Lung (tissue), 12 donors: Measurements from ENCODE around the gene CD33. TPM values are rescaled to one million over a fixed set of nuclear protein-coding genes. Genes with fewer than 3 reads are reported as not detected.
A peak's percentile ranks its signal among the peaks of the same experiment; 100 is the strongest.

Experiments used
- ATAC-seq: fragments of 200-7000 bp; cut with Tn5 transposase; one replicate; pipeline ENCODE4 v1.9.1; 2020; ENCODE audit warnings: moderate number of reproducible peaks; ENCODE audit not compliant: insufficient read depth, low FRiP score
- DNase-seq, 3 donors: peaks; one replicate each; pipeline ENCODE4 v3.0.0-alpha.2; 2013 to 2017
- H3K27ac ChIP-seq, 2 donors: one replicate each; pipeline ENCODE4 v1.5.1; 2013; ENCODE audit warnings: mild to moderate bottlenecking in 2 of 2, moderate library complexity in 2 of 2, control low read depth in 1 of 2, inconsistent platforms in 1 of 2, low read depth in 1 of 2, low read length in 1 of 2
- H3K27me3 ChIP-seq, 3 donors: one replicate each; pipeline ENCODE4 v1.5.1; 2013; ENCODE audit warnings: low read length in 2 of 3; ENCODE audit not compliant: control insufficient read depth in 3 of 3, insufficient read depth in 3 of 3
- H3K36me3 ChIP-seq, 4 donors: one replicate each; pipeline ENCODE4 v1.5.1; 2013; ENCODE audit warnings: low read length in 4 of 4, mild to moderate bottlenecking in 1 of 4, moderate library complexity in 1 of 4; ENCODE audit not compliant: control insufficient read depth in 4 of 4, insufficient read depth in 4 of 4
- H3K4me1 ChIP-seq, 5 donors: one replicate each; pipeline ENCODE4 v1.5.1; 2013; ENCODE audit warnings: low read length in 5 of 5, mild to moderate bottlenecking in 2 of 5, moderate library complexity in 1 of 5; ENCODE audit not compliant: control insufficient read depth in 5 of 5, insufficient read depth in 5 of 5
- H3K4me3 ChIP-seq: one replicate; pipeline ENCODE4 v1.5.1; 2013; ENCODE audit warnings: mild to moderate bottlenecking, control low read depth, moderate library complexity
- H3K9ac ChIP-seq, 2 donors: one replicate each; pipeline ENCODE4 v1.5.1; 2013; ENCODE audit warnings: low read length in 2 of 2, control low read depth in 1 of 2; ENCODE audit not compliant: insufficient read depth in 1 of 2
- H3K9me3 ChIP-seq, 4 donors: one replicate each; pipeline ENCODE4 v1.5.1; 2013; ENCODE audit warnings: low read length in 3 of 4, mild to moderate bottlenecking in 1 of 4, moderate library complexity in 1 of 4; ENCODE audit not compliant: control insufficient read depth in 4 of 4, insufficient read depth in 3 of 4
- WGBS, 2 donors: extraction: QIAGEN DNeasy Blood & Tissue Kit; methylation state at CpG; one replicate each; pipeline ENCODE4 v1.1.7; 2013; 5-methylcytosine and 5-hydroxymethylcytosine counted together
- polyA plus RNA-seq, 2 donors: library from polyadenylated mRNA; stranded (reverse); fragments of 200-250 nt; gene quantifications; one replicate each; pipeline ENCODE4 v1.2.1, GENCODE V29; 2013
- total RNA-seq, 2 donors: library from RNA; depleted of rRNA in 1 of 2; stranded (reverse); fragments of >200 nt in 1 of 2; gene quantifications; one replicate each; pipeline ENCODE4 v1.2.1, GENCODE V29; 2014 to 2021
- TF ChIP-seq, protein P1 (sequence below): IDR thresholded peaks from 2 replicates; pipeline ENCODE4 v1.5.1; 2012; ENCODE audit warnings: mild to moderate bottlenecking; ENCODE audit errors: control extremely low read depth, extremely low read depth
- donor health status: control.
- donor health status: control.
- donor health status: Bipolar disorder and iron deficiency.
- donor health status: healthy.
- donor health status: DM: yes; HTN: yes; CAD: no.

Gene CD33
- total and polyA plus RNA-seq, 4 donors, result 7.0 to 40.2 (median 16.8) TPM

DNA sequence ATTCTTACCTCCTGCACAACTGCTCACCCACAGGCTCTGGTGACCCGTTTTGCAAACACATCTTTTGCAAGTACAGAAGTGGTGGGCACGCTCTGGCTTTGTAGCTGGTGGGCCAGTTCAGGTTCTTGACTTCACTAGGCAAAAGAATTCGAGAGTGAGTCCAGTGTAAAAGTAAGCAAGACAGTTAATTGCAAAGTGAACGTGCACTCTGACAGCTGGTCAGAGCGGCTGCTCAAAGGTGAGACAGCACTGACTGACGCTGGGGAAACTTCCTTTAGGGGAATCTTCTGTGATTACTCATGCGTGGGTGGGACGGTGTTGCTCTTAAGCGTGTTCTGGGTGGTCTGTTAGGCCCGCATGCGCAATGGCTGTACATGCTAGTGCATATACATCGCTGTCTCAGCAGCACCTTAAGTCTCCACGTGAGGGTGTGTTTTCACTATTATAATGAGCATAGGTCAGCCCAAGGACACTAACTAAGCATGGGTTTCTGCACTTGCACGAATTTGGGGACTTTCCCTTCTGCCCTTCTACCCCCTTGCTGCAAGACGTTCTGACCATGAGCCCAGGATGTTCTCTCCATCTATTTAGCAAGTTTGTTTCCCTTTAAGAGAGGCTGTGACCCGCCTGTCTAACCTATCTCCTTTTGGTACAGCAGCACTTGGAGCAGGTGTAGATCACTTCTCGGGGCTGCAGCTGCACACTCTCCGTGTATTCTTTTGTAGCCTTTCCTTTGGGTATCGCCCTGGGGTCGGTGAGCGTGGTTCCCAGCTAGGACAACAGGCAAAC is 30.2 kb upstream of the CD33 start:
- peaks cover 0 to 3% (median 0%) of the 10 kb centered on the region in 4 donors for H3K9me3 ChIP-seq
- peaks cover 0 to 3% (median 0%) of the 10 kb centered on the region in 3 donors for H3K27me3 ChIP-seq
- TF ChIP-seq, protein P1, sequence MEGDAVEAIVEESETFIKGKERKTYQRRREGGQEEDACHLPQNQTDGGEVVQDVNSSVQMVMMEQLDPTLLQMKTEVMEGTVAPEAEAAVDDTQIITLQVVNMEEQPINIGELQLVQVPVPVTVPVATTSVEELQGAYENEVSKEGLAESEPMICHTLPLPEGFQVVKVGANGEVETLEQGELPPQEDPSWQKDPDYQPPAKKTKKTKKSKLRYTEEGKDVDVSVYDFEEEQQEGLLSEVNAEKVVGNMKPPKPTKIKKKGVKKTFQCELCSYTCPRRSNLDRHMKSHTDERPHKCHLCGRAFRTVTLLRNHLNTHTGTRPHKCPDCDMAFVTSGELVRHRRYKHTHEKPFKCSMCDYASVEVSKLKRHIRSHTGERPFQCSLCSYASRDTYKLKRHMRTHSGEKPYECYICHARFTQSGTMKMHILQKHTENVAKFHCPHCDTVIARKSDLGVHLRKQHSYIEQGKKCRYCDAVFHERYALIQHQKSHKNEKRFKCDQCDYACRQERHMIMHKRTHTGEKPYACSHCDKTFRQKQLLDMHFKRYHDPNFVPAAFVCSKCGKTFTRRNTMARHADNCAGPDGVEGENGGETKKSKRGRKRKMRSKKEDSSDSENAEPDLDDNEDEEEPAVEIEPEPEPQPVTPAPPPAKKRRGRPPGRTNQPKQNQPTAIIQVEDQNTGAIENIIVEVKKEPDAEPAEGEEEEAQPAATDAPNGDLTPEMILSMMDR, result no peak
- ATAC-seq, result peak; percentile 34
- no peak overlapping the region for H3K27ac ChIP-seq
- H3K4me3 ChIP-seq, result no peak overlapping the region
- 59 to 71% methylated on average over 20 to 21 of the region's 21 CpGs for WGBS, 2 donors
- no peaks in the 10 kb centered on the region for H3K36me3 ChIP-seq
- DNase-seq, result no peak
- H3K9ac ChIP-seq, result no peak overlapping the region
- no peaks in the 10 kb centered on the region for H3K4me1 ChIP-seq

DNA sequence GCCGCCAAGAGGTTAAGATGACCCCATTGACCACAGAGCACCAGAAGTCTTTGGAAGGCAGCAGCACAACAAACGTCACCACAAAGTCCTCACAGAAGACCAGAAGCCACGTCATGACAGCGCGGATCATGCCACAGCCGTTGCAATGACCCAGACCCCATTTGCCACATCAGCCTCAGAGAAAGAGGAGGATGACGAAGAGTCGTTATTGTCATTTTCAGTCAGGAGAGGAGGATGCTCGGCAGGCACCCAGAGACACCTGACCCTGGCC is 29.6 kb upstream of the CD33 start:
- Histone ChIP-seq H3K4me1 (no peaks in the 10 kb centered on the region), H3K27ac (no peak overlapping the region), H3K9me3 (peaks cover 0 to 3% (median 0%) of the 10 kb centered on the region in 4 donors), H3K36me3 (no peaks in the 10 kb centered on the region), H3K4me3 (no peak overlapping the region), H3K9ac (no peak overlapping the region), H3K27me3 (peaks cover 0 to 3% (median 0%) of the 10 kb centered on the region in 3 donors)
- 83 to 91% methylated on average over 9 of the region's 9 CpGs for WGBS, 2 donors
- ATAC-seq, result no peak
- TF ChIP-seq, protein P1, result no peak
- no peak for DNase-seq

DNA sequence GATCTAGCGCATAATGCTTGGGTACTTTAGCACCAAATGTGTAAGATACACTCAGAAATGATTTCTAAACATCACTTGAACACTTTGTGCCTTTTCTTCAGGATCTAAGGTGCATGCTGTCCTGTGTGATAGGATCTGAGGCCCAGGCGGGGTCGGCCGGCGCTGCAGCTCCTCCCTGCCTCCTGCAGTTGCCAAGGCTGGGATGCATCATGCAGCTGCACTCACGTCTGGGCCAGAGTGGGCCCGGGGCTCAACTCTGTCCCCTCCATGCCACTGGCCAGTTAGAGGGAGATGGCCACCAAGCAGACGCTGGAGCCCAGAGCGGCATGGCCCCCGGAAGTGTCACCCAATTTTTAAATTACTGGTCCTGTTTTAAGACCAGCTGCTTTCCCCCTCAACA is 29.3 kb upstream of the CD33 start:
- no peak overlapping the region for H3K9ac ChIP-seq
- no peak overlapping the region for H3K4me3 ChIP-seq
- no peak overlapping the region for H3K27ac ChIP-seq
- H3K9me3 ChIP-seq, result peaks cover 0 to 3% (median 0%) of the 10 kb centered on the region in 4 donors
- no peaks in the 10 kb centered on the region for H3K4me1 ChIP-seq
- H3K27me3 ChIP-seq, result peaks cover 0 to 3% (median 0%) of the 10 kb centered on the region in 3 donors
- no peak for ATAC-seq
- TF ChIP-seq, protein P1, result no peak
- H3K36me3 ChIP-seq, result no peaks in the 10 kb centered on the region
- WGBS, 2 donors, result 88 to 91% methylated on average over 10 of the region's 10 CpGs
- no peak for DNase-seq
